ENCODE results near the gene ZFAND2B.

GRCh38 chr2:219225350-219225749 lies 18.8 kb downstream of the ZFAND2B start:
- TF ChIP-seq, protein P1, sequence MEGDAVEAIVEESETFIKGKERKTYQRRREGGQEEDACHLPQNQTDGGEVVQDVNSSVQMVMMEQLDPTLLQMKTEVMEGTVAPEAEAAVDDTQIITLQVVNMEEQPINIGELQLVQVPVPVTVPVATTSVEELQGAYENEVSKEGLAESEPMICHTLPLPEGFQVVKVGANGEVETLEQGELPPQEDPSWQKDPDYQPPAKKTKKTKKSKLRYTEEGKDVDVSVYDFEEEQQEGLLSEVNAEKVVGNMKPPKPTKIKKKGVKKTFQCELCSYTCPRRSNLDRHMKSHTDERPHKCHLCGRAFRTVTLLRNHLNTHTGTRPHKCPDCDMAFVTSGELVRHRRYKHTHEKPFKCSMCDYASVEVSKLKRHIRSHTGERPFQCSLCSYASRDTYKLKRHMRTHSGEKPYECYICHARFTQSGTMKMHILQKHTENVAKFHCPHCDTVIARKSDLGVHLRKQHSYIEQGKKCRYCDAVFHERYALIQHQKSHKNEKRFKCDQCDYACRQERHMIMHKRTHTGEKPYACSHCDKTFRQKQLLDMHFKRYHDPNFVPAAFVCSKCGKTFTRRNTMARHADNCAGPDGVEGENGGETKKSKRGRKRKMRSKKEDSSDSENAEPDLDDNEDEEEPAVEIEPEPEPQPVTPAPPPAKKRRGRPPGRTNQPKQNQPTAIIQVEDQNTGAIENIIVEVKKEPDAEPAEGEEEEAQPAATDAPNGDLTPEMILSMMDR (IDR thresholded peaks at IDR 0.05) = no peak
- TF ChIP-seq EP300 (IDR thresholded peaks at IDR 0.05) = no peak
- TF ChIP-seq POLR2A (IDR thresholded peaks at IDR 0.05) = no peak
- TF ChIP-seq POLR2AphosphoS5 (IDR thresholded peaks at IDR 0.05) = peak in 1 of 2 donors; percentile 31

Data from upper lobe of left lung (tissue), 4 donors.